ENCODE data around the gene E2F1.

Gene E2F1

GRCh38 chr20:33687370-33687915 is 1.3 kb upstream of the E2F1 start:
- no peak for DNase-seq (ENCODE audit: low spot score)

- DNase-seq (ENCODE audit: low spot score) = no peak
These were observed 790 bp upstream of the E2F1 start for GRCh38 chr20:33686984-33687366.

- peak; percentile 81 for DNase-seq (ENCODE audit: low spot score)
These were observed 671 bp downstream of the E2F1 start for GRCh38 chr20:33685328-33686099.

- DNase-seq (ENCODE audit: low spot score) = no peak
These were observed 1.5 kb downstream of the E2F1 start for GRCh38 chr20:33684533-33685327.

GRCh38 chr20:33681728-33682353 is 4.3 kb downstream of the E2F1 start:
- DNase-seq (ENCODE audit: low spot score) = no peak

- no peak for DNase-seq (ENCODE audit: low spot score)
These were observed 4.9 kb downstream of the E2F1 start for GRCh38 chr20:33681288-33681687.

GRCh38 chr20:33680686-33681085 is 5.5 kb downstream of the E2F1 start:
- no peak for DNase-seq (ENCODE audit: low spot score)

GRCh38 chr20:33679758-33680485 is 6.3 kb downstream of the E2F1 start:
- no peak for DNase-seq (ENCODE audit: low spot score)

- DNase-seq (ENCODE audit: low spot score) = no peak
These were observed 8.0 kb downstream of the E2F1 start for GRCh38 chr20:33677991-33678702.

- DNase-seq (ENCODE audit: low spot score) = no peak
These were observed 9.2 kb downstream of the E2F1 start for GRCh38 chr20:33676652-33677645.

GRCh38 chr20:33676121-33676520 is 10.1 kb downstream of the E2F1 start:
- DNase-seq (ENCODE audit: low spot score) = no peak

GRCh38 chr20:33675136-33675959 is 10.8 kb downstream of the E2F1 start:
- DNase-seq (ENCODE audit: low spot score) = no peak

GRCh38 chr20:33674294-33675135 is 11.7 kb downstream of the E2F1 start, which contains the start of gene NECAB3:
NECAB3 (minus strand) TSS chr20:33674428; CDS start chr20:33674352, 76 bp downstream.
- peak; percentile 88 for DNase-seq (ENCODE audit: low spot score)

- DNase-seq (ENCODE audit: low spot score) = no peak
These were observed 12.5 kb downstream of the E2F1 start for GRCh38 chr20:33673410-33674293.

GRCh38 chr20:33673114-33673409 is 13.1 kb downstream of the E2F1 start:
- no peak for DNase-seq (ENCODE audit: low spot score)

- no peak for DNase-seq (ENCODE audit: low spot score)
These were observed 13.6 kb downstream of the E2F1 start for GRCh38 chr20:33672426-33673113.

Measured in ecto neural progenitor cell (in vitro differentiated cells).